ENCODE data around the gene SPCS2.
A peak's percentile ranks its signal among the peaks of the same experiment; 100 is the strongest.

The SPCS2 gene

DNA sequence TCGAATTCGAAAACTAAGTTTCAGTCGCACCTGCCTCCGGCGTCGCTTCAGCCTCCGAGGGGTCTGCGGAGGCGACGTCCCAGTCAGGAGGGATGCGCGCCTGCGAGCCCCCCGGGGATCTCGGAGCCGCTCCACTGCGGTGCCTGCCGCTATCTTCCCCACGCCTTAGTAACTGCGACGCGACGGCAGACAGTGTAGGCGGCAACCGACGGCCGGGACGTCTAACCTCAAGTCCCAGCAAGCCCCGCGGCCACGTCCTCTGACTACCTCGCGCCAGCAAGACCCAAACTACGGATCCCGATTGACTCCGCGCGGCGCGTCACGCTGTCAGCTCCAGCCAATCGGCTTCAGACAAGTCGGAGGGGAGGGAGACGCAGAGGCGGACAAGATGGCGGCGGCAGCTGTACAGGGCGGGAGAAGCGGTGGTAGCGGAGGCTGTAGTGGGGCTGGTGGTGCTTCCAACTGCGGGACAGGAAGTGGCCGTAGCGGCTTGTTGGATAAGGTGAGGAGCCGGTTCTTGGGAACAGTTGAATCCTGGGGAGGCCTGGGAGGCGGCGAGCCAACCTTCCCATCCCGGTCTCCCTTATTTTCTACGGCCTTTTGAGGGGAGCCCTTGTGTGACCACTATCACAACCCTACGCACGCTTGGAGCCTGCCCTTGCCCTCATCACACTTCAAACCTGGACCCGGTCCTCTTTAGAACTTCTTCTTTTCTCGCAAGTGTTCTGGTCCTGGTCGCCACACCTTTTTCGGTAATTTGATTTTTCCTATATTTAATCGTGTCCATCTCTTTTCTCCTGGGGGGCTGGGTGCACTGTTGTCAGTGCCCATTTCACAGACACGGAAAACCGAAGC is at the start of gene SPCS2, which contains the start of gene XRRA1:
TSS of gene SPCS2 (plus strand) at position 369 of the 855 bp plus-strand sequence. CDS start at position 389, 20 bp downstream.
TSS of gene XRRA1 (minus strand) at position 194 of the 855 bp plus-strand sequence. CDS start 8,213 bp downstream, outside the sequence.
- peak; percentile 97 for DNase-seq

DNA sequence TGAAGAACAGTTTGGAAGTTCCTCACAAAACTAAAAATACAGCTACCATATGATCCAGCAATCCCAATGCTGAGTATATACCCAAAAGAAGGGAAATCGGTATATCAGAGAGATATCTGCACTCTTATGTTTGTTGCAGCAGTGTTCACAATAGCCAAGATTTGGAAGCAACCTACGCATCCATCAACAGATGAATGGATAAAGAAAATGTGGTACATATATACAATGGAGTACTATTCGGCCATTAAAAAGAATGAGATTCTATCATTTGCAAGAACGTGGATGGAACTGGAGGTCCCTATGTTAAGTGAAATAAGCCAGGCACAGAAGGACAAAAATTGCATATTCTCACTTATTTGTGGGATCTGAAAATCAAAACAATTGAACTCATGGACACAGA is 46.7 kb upstream of the SPCS2 start:
- no peak for DNase-seq

DNA sequence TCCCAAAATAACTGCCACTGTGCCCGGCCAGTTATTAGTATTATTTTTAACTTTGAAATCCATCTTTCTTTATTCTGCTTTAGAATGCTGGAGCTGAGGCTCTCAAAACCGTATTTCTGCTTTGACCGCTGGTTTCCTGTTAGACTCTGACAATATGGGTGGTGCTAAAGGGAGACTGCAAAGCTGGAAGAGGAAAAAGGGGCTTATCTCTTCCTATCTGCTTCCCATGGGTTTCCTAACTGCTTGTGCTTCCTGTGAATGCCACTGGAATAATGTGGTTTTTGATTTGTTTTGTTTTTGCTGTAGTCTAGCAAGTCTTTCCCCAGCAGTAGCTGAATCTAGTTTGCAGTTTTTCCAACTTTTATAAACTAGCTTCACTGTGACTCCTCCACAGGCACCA is 43.7 kb upstream of the SPCS2 start:
- DNase-seq, result no peak

DNA sequence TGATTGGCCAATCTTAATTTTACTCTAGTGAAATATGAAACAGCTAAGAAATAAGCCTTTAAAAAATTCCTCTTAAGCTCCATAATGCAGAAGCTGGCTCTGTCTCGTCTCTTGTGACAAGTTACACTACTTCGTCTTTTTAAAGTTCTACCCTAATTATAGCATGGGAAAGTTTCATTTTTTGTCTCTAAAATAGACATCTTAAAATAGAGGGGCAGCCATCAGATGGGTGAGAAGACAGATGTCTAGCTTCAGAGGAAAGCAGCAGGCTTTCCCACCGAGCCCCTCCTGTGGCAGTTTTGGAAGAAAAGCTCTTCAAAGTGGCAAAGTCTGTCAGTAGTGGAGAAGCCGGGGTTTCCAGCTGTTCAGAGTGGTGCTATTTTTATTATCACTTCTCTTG is 39.7 kb upstream of the SPCS2 start:
- DNase-seq, result no peak

DNA sequence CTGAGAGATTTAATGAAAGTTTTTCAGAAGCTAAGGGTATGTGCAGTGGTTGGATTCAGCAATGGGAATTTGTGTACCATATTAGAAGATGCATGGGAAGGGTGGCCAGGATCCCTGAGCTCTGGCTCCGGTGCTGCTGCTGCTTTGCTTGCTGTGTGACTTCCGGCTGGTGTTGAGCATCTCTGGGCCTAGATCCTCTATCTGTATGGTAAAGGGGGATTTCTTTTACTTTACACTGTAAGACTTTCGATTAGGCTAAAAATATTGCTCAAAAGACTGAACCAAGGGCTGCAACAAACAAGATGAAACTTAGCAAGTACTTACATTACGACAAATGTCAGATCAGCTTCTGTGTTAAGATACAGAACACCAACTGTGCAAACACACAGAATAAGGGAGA is 39.3 kb upstream of the SPCS2 start:
- no peak for DNase-seq

DNA sequence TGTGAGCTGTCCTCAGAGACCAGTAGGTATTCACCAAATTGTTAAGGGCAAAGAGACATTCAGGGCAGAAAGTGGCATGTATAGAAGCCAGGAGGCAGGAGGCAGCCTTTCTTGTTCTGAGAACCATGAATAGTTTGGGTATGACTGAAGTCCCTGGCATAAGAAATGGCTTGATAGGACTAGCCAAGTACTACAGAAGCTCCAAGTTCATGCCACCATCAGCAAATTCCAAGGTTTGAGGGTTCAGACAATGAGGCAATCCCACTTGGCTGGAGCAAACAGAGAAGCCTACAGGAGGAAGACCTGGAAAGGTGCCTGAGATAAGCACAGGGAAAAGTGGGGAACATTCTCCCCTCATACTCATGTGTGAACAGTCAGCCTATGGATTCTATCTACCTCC is 25.9 kb upstream of the SPCS2 start:
- no peak for DNase-seq

DNA sequence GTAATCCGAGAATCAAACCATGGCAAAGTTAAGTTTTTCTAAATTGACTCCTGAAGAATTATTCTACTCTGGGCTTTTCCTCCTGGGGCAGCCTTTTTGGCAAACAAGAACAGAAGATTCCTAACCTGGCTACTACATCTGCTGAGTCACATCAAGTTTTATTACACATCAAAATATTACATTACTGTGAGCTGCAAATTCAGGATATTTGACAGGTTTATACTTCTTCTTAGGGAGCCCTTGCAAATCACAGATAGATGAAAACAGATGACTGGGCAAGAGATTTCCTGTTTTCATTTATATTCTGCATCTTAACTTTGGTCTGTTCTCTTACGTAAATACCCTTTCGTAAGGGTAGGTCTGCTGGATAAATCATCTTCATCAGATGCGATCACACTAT is 23.8 kb upstream of the SPCS2 start:
- DNase-seq, result no peak

DNA sequence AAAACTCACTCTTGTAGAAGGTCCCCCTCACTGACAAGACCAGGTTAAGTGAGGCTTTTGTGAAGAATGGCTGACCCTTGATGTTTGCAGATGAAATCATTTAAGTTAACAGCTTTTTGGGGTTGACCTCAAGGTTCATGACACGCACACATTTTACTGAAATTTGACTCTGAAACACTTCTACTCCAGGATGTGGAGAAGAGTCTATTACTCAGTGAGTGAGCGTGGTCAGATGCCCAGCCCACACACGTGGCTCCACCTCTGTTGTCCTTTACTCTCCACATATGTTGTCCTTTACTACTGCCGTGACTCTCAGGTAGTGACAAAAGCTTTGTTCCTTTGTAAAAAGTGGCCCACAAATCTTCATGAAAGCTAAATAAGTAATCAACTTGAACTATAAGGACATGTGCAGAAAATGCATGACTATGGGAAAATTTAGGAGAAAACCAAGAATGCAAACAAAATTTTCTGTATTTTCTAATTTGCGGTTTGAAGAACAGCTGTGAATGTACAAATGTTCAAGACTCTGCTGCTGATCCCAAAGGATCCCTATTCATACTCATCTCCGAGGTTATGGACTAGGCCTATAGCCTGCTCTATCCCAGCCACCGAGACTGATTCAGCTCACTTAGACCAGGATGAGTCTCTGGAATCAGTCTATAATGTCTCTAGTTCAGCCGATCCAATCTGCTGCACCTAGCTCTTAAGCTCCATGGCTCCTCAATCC is 22.6 kb upstream of the SPCS2 start:
- DNase-seq, result no peak

DNA sequence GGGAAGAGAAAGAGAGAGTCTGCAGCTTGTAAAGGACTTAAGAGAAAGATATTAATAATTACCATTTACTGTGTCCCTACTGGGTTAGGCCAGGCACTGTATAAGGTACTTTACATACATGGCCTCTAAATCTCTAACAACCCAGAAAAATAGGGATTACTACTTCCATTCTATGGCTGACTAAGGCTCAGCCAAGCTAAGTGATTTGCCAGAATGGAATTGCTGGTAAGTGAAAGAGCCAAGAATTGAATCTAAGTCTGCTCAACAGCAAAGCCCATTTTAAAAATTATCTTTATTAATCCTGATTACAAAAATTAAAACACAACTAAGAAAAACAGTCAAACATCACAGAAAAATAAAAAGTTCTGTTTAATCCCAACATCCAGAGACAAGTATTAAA is 21.6 kb upstream of the SPCS2 start:
- DNase-seq, result no peak

DNA sequence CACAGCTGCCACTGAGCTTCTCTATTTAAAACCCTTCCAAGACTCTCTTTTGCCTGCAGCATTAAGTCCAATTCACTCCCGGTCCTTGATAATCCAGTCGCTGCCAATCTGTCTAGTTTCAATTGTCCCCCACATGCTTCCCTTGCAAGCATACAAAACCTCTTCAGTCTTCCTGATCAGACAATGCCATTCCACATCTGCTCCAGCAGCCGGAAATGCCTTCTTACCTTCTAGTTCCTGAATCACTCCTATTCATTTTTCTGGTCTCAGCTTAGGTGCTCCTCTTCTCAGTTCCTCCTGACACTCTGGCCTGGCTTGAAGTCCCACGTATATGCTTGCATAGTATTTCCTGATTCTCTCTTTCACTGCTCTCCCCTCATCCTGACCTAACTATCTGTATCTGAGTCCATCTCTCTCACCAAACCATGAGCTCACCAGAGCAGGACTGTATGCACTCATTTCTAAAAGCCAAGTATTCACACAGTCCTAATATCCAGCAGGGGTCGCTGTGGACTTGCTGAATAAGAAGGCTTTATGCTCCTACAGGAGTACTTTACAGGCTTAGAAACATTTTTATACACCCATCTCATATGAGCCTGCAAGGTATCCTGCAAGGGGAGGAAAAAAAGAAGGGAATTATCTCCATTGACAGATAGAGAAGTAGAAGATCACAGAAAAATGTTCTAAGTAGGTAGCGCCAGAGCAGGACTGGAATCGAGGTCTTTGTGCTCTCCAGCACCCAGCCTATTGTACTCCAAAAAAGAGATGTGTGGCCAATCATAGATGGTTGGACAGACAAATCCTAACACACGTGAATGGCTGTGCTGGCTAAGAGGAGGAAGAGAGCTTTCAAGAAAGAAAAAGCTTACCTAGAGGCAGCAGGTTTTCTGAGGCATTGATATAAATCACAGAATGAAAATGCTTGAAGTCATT is 19.4 kb upstream of the SPCS2 start:
- DNase-seq, result peak; percentile 71

DNA sequence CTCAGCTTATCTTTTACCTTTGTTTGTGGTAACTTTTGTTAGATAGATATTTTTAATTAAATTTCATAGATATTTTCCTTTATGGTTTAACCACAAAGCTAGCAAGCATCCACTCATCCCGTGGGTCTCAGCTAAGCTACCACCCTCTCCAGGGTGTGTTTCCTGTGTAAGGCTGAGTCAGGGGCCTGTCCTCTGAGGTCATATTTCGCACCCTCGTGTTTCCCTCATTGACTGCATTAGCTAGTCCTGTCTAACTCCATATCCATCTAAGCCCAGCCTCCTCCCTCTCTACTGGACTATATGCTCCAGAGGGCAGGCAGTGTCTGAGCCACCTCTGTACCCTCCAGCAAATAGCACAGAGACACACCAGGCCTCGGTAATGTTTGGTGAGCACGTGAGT is 16.9 kb upstream of the SPCS2 start:
- no peak for DNase-seq

DNA sequence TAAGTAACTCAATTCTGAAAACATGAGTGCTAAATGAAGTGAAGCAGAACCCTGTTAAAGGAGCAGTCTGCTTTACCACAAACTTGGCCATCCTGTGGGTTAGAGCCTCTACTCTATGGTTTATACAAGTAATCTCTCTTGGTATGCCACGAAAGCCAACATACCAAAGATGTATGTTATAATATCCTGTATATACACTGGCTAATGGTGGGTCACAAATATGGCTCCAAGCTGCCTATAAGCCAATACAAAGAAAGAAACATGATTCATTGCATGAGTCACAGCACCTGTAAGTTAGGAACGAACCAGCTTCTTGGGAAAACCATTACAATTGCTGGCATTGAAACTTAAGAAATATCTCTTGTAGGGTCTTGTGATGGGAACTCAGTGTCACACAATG is 16.3 kb upstream of the SPCS2 start:
- DNase-seq, result no peak

DNA sequence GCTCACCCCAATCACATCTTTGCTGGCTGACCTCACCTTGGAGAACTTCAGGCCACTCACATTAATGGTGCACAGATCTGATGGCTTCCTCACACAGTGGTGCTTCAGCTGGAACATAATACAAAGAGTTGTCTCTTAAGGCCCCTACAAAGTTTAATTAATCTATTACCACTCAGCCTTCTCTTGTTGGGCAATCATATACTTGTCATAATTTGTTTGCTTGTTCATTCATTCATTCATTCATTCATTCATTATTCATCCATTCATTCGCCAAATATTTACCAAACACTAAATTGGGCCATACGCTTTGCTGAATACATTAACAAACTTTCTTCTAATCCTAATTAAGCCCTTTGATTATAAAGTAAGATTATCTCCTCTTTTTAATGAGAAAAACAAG is 15.3 kb upstream of the SPCS2 start:
- DNase-seq, result no peak

DNA sequence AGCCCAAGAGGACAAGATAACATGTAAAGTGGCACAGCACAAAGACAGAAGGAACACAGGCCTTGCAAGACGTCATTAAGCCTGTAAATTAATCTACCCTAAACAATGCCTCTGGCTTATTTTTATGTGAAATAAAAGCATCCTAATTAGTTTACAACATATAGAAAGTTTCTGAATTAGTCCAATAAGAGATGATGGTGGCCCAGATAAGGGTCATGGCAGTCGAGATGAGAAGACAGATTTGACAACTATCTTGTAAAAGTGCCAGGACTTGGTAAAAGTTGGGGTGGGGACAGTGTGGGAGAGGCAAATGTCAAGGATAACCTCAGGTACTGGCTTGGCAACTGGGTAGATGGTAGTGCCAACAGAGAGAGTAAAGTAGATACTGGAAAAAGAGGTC is 13.8 kb upstream of the SPCS2 start:
- DNase-seq, result no peak

DNA sequence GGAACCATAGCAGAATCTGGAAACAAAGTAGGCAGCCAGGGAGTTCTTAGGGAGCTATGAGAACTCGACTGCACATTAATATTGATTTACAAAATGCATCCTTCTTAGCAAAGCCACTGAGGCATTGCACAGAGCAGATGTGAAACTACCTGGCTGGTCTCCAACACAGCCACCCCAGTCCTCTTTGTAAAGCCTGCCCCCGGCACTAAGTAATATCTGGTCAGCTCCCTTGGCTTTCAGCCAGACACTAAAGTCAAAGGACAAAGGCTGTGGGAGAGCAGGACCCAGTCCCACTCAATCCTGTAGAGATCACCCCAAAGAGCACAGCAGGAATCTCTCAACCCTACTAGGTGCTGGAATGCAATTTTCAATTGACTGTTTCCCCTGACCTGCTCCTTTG is 13.0 kb upstream of the SPCS2 start:
- no peak for DNase-seq

DNA sequence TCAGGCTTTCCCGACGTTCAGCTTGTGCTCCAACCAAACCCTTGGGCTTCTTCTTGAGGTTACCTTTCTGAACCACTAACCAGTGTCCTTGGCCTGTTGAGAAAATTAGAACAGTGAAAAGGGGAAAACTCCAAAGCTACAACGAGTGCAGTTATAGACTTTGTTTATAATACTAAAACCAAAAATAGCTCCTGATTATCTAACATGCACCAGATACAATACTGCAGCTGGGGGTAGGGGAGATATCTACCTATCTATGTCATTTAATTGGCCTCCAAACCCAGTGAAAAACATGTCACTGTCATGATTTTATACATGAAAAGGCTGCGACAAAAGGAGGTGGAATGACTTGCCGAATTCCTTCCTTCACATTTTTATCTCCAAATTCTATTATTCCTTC is 12.1 kb upstream of the SPCS2 start:
- DNase-seq, result no peak

DNA sequence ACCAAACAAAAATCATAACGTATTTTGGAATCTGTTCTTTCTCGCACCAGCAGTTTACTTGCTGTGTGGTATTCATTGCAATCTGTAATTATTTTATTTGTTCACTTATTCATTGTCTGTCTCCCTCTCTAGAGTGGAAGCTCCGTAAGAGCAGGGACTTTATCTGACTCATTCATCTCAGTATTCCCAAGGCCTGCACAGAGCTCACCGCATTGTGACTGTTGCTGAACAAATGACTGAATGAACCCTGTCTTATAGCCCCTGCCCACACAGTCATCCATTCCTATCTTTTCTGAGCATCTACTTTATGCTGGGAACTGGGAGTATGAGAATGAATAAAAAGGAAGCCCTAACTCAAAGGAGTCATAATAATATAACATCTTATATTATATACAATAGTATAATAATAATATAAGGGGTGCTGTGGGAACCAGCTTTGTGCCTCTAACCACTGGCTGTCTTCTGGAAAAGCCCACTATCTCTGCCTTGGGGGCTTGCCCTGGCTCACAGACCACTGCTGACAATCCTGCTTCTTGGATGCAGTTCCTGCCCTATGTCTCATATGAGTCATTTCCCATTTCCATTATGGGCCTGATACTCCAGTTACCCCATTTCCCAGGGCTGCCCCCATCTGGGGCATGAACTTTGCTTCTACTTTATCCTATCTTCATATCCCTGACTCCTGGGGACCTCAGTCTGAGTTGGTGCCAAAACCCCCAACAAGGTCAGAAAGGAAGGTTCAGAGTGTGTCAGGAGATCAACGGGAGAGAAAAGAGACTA is 11.2 kb upstream of the SPCS2 start:
- DNase-seq, result no peak

DNA sequence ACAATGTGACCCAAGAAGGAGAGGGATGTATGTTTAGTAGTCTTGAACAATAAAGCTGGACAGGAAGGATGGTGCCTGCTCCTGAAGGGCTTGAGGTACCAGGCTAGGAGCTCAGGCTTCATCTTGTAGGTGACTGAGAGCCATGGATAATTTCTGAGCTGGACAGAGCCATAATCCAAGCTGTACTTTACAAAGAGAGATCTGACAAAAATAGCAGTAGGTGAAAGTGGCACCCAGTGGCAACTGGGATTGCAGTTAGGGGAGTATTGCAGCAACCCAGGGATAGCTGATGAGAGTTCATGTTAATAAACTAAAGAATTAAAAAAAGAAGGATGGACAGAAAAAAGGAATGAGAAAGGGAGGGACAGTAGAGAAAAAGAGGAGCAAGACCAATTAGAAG is 7.6 kb upstream of the SPCS2 start:
- no peak for DNase-seq

DNA sequence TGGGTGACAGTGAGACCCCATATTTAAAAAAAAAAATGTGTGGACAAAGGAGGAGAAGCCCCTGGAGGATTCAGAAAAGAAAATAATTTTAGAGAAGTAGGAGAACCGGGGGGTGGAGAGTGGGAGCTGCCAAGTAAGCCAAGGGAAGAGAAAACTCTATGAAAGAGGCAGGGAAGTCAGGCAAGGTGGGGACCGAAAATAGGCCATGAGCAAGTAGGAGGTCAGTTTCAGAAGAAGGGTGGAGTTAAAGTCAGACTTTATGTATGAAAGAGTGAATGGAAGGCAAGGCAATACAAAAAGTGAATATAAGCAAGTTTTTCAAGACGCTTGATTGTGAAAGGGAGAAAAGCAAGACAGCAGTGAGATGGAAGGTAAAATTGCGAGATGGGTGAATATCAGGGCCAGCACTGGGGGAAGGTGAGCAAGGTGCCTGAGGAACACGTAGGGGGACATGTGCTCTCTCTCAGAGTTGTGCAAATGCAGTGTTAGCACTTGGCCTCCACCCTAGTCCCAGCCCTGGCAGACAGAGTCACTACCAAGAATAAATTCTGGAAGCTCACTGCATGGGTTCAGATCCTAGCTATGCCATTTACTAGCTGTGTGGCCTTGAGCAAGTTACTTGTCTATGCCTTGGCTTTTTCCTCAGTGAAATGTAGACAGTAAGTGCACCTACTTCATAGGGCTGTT is 6.8 kb upstream of the SPCS2 start:
- no peak for DNase-seq

DNA sequence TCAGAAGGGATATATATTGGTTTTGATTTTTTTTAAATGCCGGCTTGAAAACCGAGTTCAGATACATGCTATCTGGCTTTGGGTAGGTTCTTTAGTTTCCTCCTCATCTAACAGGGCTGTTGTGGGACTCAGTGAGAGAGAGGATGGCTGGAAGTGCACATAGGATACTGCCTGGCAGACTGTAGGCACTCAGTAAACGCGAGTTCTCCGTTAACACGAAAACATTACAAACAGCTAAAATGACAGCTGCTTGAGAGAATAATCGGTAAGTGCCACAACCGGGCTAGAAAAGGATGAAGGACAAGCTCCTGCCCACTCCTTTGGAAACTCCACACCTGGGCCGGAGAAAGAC is 544 bp upstream of the SPCS2 start:
- DNase-seq, result peak; percentile 32

DNA sequence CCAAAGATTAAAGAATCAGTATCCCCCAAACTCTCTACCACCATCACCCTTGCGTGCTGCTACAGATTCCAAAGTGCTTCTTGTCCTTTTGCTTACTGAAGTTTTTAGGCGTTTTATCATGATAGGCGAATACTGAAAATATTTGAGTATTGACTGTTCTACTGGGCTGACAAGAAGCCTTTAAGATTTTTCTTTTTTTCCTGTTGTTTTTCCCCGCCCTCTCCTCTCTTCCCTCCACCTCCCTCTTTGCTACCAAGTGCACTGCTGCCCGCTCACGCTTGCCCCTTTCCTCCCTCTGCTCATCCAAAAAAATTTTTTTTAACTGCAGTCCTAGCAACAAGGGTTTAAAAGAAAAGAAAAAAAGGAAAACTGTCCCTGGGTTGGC is 679 bp downstream of the SPCS2 start:
- DNase-seq, result no peak

Measured in NCI-H748 treated with DMSO at 0.1 percent for 48 hours (cell line).